HCT116 (cell line): ENCODE data around the gene KLK1.

ENCODE experiments used
- EZH2 ChIP-seq: fragments of 200-600 bp; sonication (generic); IDR thresholded peaks from 2 replicates; pipeline ENCODE4 v1.6.1; 2017; ENCODE audit warnings: antibody characterized with exemption, mixed run types
- MAX ChIP-seq: IDR thresholded peaks from 2 replicates; pipeline ENCODE4 v1.6.1; 2012
- POLR2A ChIP-seq: IDR thresholded peaks from 2 replicates; pipeline ENCODE4 v1.7.0; 2011; ENCODE audit warnings: borderline replicate concordance; ENCODE audit not compliant: insufficient read depth, insufficient read length; ENCODE audit errors: extremely low read depth
- TF ChIP-seq, protein P1 (sequence below), 3 experiments: fragments of 200-600 bp in 1 of 3; sonication (generic) in 1 of 3; IDR thresholded peaks in 2 of 3; conservative IDR thresholded peaks in 1 of 3; 2 replicates each; pipeline ENCODE4 v1.5.1; 2012 to 2017; ENCODE audit warnings: low read depth in 2 of 3, low read length in 2 of 3, antibody characterized with exemption in 1 of 3, borderline replicate concordance in 1 of 3, control low read depth in 1 of 3, mild to moderate bottlenecking in 1 of 3, mixed read lengths in 1 of 3, mixed run types in 1 of 3, moderate library complexity in 1 of 3; ENCODE audit not compliant: insufficient read depth in 1 of 3

GRCh38 chr19:50794074-50794875 is 29.3 kb downstream of the KLK1 start:
- TF ChIP-seq, protein P1, sequence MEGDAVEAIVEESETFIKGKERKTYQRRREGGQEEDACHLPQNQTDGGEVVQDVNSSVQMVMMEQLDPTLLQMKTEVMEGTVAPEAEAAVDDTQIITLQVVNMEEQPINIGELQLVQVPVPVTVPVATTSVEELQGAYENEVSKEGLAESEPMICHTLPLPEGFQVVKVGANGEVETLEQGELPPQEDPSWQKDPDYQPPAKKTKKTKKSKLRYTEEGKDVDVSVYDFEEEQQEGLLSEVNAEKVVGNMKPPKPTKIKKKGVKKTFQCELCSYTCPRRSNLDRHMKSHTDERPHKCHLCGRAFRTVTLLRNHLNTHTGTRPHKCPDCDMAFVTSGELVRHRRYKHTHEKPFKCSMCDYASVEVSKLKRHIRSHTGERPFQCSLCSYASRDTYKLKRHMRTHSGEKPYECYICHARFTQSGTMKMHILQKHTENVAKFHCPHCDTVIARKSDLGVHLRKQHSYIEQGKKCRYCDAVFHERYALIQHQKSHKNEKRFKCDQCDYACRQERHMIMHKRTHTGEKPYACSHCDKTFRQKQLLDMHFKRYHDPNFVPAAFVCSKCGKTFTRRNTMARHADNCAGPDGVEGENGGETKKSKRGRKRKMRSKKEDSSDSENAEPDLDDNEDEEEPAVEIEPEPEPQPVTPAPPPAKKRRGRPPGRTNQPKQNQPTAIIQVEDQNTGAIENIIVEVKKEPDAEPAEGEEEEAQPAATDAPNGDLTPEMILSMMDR (IDR thresholded peaks at IDR 0.05 in 2 of 3, conservative IDR thresholded peaks at IDR 0.05 in 1 of 3; ENCODE audit: borderline replicate concordance in 1 of 3, insufficient read depth in 1 of 3, low read depth in 2 of 3, low read length in 2 of 3), result peak in 1 of 3 experiments; percentile 23; a peak in 1 of 6 replicates
- TF ChIP-seq POLR2A, result peak; percentile 54
- no peak for TF ChIP-seq EZH2
- TF ChIP-seq MAX, result peak; percentile 11
